Measurements from ENCODE around the gene LOC128125822.

LOC128125822 gene

GRCh38 chr6:63563235-63563634, 9.0 kb upstream of the LOC128125822 start (continued):
- TF ChIP-seq, protein P1, sequence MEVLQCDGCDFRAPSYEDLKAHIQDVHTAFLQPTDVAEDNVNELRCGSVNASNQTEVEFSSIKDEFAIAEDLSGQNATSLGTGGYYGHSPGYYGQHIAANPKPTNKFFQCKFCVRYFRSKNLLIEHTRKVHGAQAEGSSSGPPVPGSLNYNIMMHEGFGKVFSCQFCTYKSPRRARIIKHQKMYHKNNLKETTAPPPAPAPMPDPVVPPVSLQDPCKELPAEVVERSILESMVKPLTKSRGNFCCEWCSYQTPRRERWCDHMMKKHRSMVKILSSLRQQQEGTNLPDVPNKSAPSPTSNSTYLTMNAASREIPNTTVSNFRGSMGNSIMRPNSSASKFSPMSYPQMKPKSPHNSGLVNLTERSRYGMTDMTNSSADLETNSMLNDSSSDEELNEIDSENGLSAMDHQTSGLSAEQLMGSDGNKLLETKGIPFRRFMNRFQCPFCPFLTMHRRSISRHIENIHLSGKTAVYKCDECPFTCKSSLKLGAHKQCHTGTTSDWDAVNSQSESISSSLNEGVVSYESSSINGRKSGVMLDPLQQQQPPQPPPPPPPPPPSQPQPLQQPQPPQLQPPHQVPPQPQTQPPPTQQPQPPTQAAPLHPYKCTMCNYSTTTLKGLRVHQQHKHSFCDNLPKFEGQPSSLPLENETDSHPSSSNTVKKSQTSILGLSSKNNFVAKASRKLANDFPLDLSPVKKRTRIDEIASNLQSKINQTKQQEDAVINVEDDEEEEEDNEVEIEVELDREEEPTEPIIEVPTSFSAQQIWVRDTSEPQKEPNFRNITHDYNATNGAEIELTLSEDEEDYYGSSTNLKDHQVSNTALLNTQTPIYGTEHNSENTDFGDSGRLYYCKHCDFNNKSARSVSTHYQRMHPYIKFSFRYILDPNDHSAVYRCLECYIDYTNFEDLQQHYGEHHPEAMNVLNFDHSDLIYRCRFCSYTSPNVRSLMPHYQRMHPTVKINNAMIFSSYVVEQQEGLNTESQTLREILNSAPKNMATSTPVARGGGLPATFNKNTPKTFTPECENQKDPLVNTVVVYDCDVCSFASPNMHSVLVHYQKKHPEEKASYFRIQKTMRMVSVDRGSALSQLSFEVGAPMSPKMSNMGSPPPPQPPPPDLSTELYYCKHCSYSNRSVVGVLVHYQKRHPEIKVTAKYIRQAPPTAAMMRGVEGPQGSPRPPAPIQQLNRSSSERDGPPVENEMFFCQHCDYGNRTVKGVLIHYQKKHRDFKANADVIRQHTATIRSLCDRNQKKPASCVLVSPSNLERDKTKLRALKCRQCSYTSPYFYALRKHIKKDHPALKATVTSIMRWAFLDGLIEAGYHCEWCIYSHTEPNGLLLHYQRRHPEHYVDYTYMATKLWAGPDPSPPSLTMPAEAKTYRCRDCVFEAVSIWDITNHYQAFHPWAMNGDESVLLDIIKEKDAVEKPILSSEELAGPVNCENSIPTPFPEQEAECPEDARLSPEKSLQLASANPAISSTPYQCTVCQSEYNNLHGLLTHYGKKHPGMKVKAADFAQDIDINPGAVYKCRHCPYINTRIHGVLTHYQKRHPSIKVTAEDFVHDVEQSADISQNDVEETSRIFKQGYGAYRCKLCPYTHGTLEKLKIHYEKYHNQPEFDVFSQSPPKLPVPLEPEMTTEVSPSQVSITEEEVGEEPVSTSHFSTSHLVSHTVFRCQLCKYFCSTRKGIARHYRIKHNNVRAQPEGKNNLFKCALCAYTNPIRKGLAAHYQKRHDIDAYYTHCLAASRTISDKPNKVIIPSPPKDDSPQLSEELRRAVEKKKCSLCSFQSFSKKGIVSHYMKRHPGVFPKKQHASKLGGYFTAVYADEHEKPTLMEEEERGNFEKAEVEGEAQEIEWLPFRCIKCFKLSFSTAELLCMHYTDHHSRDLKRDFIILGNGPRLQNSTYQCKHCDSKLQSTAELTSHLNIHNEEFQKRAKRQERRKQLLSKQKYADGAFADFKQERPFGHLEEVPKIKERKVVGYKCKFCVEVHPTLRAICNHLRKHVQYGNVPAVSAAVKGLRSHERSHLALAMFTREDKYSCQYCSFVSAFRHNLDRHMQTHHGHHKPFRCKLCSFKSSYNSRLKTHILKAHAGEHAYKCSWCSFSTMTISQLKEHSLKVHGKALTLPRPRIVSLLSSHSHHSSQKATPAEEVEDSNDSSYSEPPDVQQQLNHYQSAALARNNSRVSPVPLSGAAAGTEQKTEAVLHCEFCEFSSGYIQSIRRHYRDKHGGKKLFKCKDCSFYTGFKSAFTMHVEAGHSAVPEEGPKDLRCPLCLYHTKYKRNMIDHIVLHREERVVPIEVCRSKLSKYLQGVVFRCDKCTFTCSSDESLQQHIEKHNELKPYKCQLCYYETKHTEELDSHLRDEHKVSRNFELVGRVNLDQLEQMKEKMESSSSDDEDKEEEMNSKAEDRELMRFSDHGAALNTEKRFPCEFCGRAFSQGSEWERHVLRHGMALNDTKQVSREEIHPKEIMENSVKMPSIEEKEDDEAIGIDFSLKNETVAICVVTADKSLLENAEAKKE (CRISPR knock-in tag; IDR thresholded peaks at IDR 0.05), result no peak
- TF ChIP-seq NANOG (IDR thresholded peaks at IDR 0.05; ENCODE audit: borderline replicate concordance) (no peak), POLR2AphosphoS5 (IDR thresholded peaks at IDR 0.05; ENCODE audit: low read depth) (no peak), JUNB (IDR thresholded peaks at IDR 0.05; ENCODE audit: unreplicated experiment) (no peak), ZNF114 (CRISPR knock-in tag; IDR thresholded peaks at IDR 0.05) (no peak), CREB1 (CRISPR knock-in tag; IDR thresholded peaks at IDR 0.05; ENCODE audit: low read depth) (no peak)

GRCh38 chr6:63565058-63565726, 7.1 kb upstream of the LOC128125822 start:
- no peak overlapping the region for H2AFZ ChIP-seq
- no peaks in the 10 kb centered on the region for H3K79me2 ChIP-seq (replicated peaks; ENCODE audit: insufficient read depth)
- no peak overlapping the region for H3K4me2 ChIP-seq
- no peaks in the 10 kb centered on the region for H3F3A ChIP-seq (replicated peaks; ENCODE audit: low read depth)
- H3K4me1 ChIP-seq (ENCODE audit: insufficient read depth), result peaks cover 13% of the 10 kb centered on the region; the same call in 1 of the 2 replicates
- peaks cover 11% of the 10 kb centered on the region; the same call in 2 of the 3 replicates for H3K9me3 Mint-ChIP-seq
- no peak overlapping the region for H3K27ac ChIP-seq (ENCODE audit: low read depth)
- H3K4me3 ChIP-seq, result no peak overlapping the region
- H3K4me3 Mint-ChIP-seq, result no peak overlapping the region
- H3K27ac Mint-ChIP-seq, result 0 out of 2 replicates have a peak overlapping the region, but pooled peaks have one; percentile 14
- H4K20me1 ChIP-seq (replicated peaks; ENCODE audit: insufficient read depth), result no peaks in the 10 kb centered on the region
- H3K27me3 ChIP-seq (ENCODE audit: insufficient read depth), result no peaks in the 10 kb centered on the region
- DNase-seq (ENCODE audit: low spot score) (no peak), ATAC-seq (no peak)
- H3K36me3 ChIP-seq (ENCODE audit: insufficient read depth), result no peaks in the 10 kb centered on the region
- H3K9me2 ChIP-seq (ENCODE audit: insufficient read depth), result no peaks in the 10 kb centered on the region
- H3K27me3 Mint-ChIP-seq (ENCODE audit: insufficient read depth, low read depth, poor library complexity), result peaks cover 2% of the 10 kb centered on the region
- H3K36me3 Mint-ChIP-seq (ENCODE audit: low read depth), result peaks cover 5% of the 10 kb centered on the region; the same call in 1 of the 3 replicates
- H3K4me1 Mint-ChIP-seq, result peaks cover 11% of the 10 kb centered on the region; the same call in 2 of the 3 replicates
- TF ChIP-seq, protein P2, sequence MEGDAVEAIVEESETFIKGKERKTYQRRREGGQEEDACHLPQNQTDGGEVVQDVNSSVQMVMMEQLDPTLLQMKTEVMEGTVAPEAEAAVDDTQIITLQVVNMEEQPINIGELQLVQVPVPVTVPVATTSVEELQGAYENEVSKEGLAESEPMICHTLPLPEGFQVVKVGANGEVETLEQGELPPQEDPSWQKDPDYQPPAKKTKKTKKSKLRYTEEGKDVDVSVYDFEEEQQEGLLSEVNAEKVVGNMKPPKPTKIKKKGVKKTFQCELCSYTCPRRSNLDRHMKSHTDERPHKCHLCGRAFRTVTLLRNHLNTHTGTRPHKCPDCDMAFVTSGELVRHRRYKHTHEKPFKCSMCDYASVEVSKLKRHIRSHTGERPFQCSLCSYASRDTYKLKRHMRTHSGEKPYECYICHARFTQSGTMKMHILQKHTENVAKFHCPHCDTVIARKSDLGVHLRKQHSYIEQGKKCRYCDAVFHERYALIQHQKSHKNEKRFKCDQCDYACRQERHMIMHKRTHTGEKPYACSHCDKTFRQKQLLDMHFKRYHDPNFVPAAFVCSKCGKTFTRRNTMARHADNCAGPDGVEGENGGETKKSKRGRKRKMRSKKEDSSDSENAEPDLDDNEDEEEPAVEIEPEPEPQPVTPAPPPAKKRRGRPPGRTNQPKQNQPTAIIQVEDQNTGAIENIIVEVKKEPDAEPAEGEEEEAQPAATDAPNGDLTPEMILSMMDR (conservative IDR thresholded peaks at IDR 0.05; ENCODE audit: low read depth in 2 of 2), result no peak
- TF ChIP-seq EZH2 (IDR thresholded peaks at IDR 0.05; ENCODE audit: low read depth, unreplicated experiment) (no peak), EZH2phosphoT487 (IDR thresholded peaks at IDR 0.05; ENCODE audit: unreplicated experiment) (no peak), JUNB (IDR thresholded peaks at IDR 0.05; ENCODE audit: unreplicated experiment) (no peak), REST (IDR thresholded peaks at IDR 0.05; ENCODE audit: unreplicated experiment) (no peak), ZNF331 (CRISPR knock-in tag; IDR thresholded peaks at IDR 0.05; ENCODE audit: low read depth) (no peak), CREB1 (CRISPR knock-in tag; IDR thresholded peaks at IDR 0.05; ENCODE audit: low read depth) (no peak)

All from GM23338 (cell line).